Heart left ventricle (tissue), 16 donors: ENCODE measurements around the gene CD101. TPM values are rescaled to one million over a fixed set of nuclear protein-coding genes. Genes with fewer than 3 reads are reported as not detected.

Source experiments
- ATAC-seq, 4 donors: fragments of 200-7000 bp; cut with Tn5 transposase; one replicate each; pipeline ENCODE4 v1.9.1; 2020 to 2022; ENCODE audit warnings: moderate library complexity in 4 of 4, mild to moderate bottlenecking in 3 of 4, moderate number of reproducible peaks in 1 of 4
- DNase-seq, 5 donors: peaks; one replicate each; pipeline ENCODE4 v3.0.0-alpha.2; 2020
- H3K27ac ChIP-seq, 12 donors: fragments of 200-600 bp; sonication (generic) in 4 of 12; one replicate each; pipeline versions ENCODE4 v1.5.0 to v1.8.0; 2016 to 2022; ENCODE audit warnings: mild to moderate bottlenecking in 2 of 12
- H3K27me3 ChIP-seq, 9 donors: fragments of 200-600 bp; sonication (generic) in 2 of 9; one replicate each; pipeline versions ENCODE4 v1.5.1 to v1.8.0; 2016 to 2022; ENCODE audit warnings: mild to moderate bottlenecking in 3 of 9
- H3K36me3 ChIP-seq, 9 donors: fragments of 200-600 bp; sonication (generic) in 2 of 9; one replicate each; pipeline versions ENCODE4 v1.5.0 to v1.8.0; 2018 to 2022; ENCODE audit warnings: mild to moderate bottlenecking in 2 of 9
- H3K4me1 ChIP-seq, 12 donors: fragments of 200-600 bp; sonication (generic) in 4 of 12; one replicate each; pipeline versions ENCODE4 v1.5.0 to v1.8.0; 2016 to 2022; ENCODE audit warnings: mild to moderate bottlenecking in 3 of 12
- H3K4me3 ChIP-seq, 12 donors: fragments of 200-600 bp; sonication (generic) in 4 of 12; one replicate each; pipeline versions ENCODE4 v1.5.0 to v1.8.0; 2017 to 2022; ENCODE audit warnings: mild to moderate bottlenecking in 9 of 12, moderate library complexity in 4 of 12
- H3K9me3 ChIP-seq, 12 donors: fragments of 200-600 bp; sonication (generic) in 4 of 12; one replicate each; pipeline versions ENCODE4 v1.5.0 to v1.8.0; 2016 to 2022; ENCODE audit warnings: mild to moderate bottlenecking in 1 of 12
- CTCF ChIP-seq, 12 donors: fragments of 200-600 bp; sonication (generic) in 4 of 12; IDR thresholded peaks; one replicate each; pipeline versions ENCODE4 v1.5.0 to v1.8.0; 2018 to 2022; ENCODE audit warnings: antibody characterized with exemption in 12 of 12, mild to moderate bottlenecking in 5 of 12
- POLR2A ChIP-seq, 2 donors: fragments of 450-650 bp; IDR thresholded peaks; one replicate each; pipeline ENCODE4 v1.6.1; 2017; ENCODE audit warnings: antibody characterized with exemption in 2 of 2, mild to moderate bottlenecking in 2 of 2, moderate library complexity in 2 of 2
- WGBS, 4 donors: extraction: QIAGEN DNeasy Blood & Tissue Kit in 2 of 4; methylation state at CpG; one replicate each; pipeline versions ENCODE4 v1.1.5 to v1.1.7; 2013 to 2018; 5-methylcytosine and 5-hydroxymethylcytosine counted together
- intact Hi-C, 10 donors: fragments of 100-400 bp; cut with DNase I; formaldehyde crosslinking; loops; one replicate each; pipeline versions ENCODE4 v1.11.1 to v1.14.2; 2022
- polyA plus RNA-seq, 2 donors: library from polyadenylated mRNA; stranded (reverse); fragments of 200-250 nt; gene quantifications; one replicate each; pipeline ENCODE4 v1.2.3, GENCODE V29; 2013
- total RNA-seq, 9 donors: library from RNA; depleted of rRNA in 2 of 9; stranded (reverse); fragments of >200 nt in 2 of 9; fragmentation: NEBNext Ultra II Directional in 3 of 9; extraction: Animal tissue kit (Norgen Biotek cat#: 25700) in 3 of 9; gene quantifications; one replicate each; pipeline versions ENCODE4 v1.1.0 to v1.2.4, GENCODE V29; 2016 to 2023
- donor health status: ischemic (EF 13 %, LVEDD 7.1; RV severe dilation, severe dysfunction).
- donor health status: healthy with polysubstance abuse.
- donor health status: DM: no; HTN: yes; CAD: no.
- donor health status: DM: no; HTN: no; CAD: no.
- donor health status: ischemic (EF 25% LVEDD 6.9; RV normal size, moderate dysfunction).
- donor health status: ischemic (EF 25% LVEDD 5.7; RV mildly dilated, moderate dysfunction).
- donor health status: healthy.
- donor health status: DM: yes; HTN: yes; CAD: no.
- donor health status: ischemic (EF 35%, LVEDD 5.7; RV mildly dilated, moderate dysfunction).
- donor health status: nonischemic (EF 11% LVEDD 7.7; RV severe dilation, severe dysfunction).
- donor health status: DM: yes; HTN: yes; CAD: no.
- donor health status: PGD.
- donor health status: ischemic (EF 29% LVEDD 5.4; RV normal size, mild dysfunction).
- donor health status: nonischemic (EF 23%, LVEDD 6.1; RV moderate dilation, normal function).

The CD101 gene
- total and polyA plus RNA-seq, 11 donors = 0.38 to 2.5 (median 0.87) TPM

- Histone ChIP-seq H3K4me1 (peaks cover 0 to 2% (median 0%) of the 10 kb centered on the region in 12 donors), H3K36me3 (no peaks in the 10 kb centered on the region), H3K27ac (no peak overlapping the region), H3K27me3 (no peaks in the 10 kb centered on the region), H3K4me3 (no peak overlapping the region), H3K9me3 (no peaks in the 10 kb centered on the region)
- ATAC-seq (no peak), DNase-seq (no peak)
- intact Hi-C loops = loop anchor here in 2 of 10 donors (10.0 kb wide), 2 partner anchors 53 to 173 kb away; no protein-coding TSS in a partner anchor
- WGBS, 4 donors = 57 to 72% (median 64%) methylated on average over 6 of the region's 6 CpGs
- no peak for TF ChIP-seq POLR2A (IDR thresholded peaks at IDR 0.05)
- no peak for TF ChIP-seq CTCF (IDR thresholded peaks at IDR 0.05)
Observed at GRCh38 chr1:117038236-117038635, 36.7 kb downstream of the CD101 start.

GRCh38 chr1:117044217-117044616, 42.7 kb downstream of the CD101 start:
- DNase-seq (no peak), ATAC-seq (no peak)
- no peak overlapping the region for H3K4me3 ChIP-seq
- WGBS, 4 donors = 91 to 97% (median 94%) methylated on average over 1 of the region's 1 CpG
- H3K36me3 ChIP-seq = no peaks in the 10 kb centered on the region
- H3K9me3 ChIP-seq = peaks cover 0 to 6% (median 0%) of the 10 kb centered on the region in 12 donors
- H3K27me3 ChIP-seq = no peaks in the 10 kb centered on the region
- intact Hi-C loops = no loop called here
- no peak overlapping the region for H3K27ac ChIP-seq
- no peak for TF ChIP-seq POLR2A (IDR thresholded peaks at IDR 0.05)
- no peak for TF ChIP-seq CTCF (IDR thresholded peaks at IDR 0.05)
- H3K4me1 ChIP-seq = peaks cover 0 to 13% (median 0%) of the 10 kb centered on the region in 12 donors

- Histone ChIP-seq H3K36me3 (no peaks in the 10 kb centered on the region), H3K4me1 (peaks cover 0 to 21% (median 0%) of the 10 kb centered on the region in 12 donors), H3K9me3 (peaks cover 0 to 6% (median 0%) of the 10 kb centered on the region in 12 donors), H3K4me3 (no peak overlapping the region), H3K27ac (no peak overlapping the region), H3K27me3 (no peaks in the 10 kb centered on the region)
- DNase-seq (no peak), ATAC-seq (peak in 1 of 4 donors; percentile 54)
- 48 to 69% (median 62%) methylated on average over 2 of the region's 2 CpGs for WGBS, 4 donors
- intact Hi-C loops = no loop called here
- TF ChIP-seq POLR2A (IDR thresholded peaks at IDR 0.05) (no peak), CTCF (IDR thresholded peaks at IDR 0.05) (no peak)
Observed at GRCh38 chr1:117045644-117046043, 44.1 kb downstream of the CD101 start.

- 87 to 95% (median 91%) methylated on average over 4 of the region's 4 CpGs for WGBS, 4 donors
- H3K4me1 ChIP-seq = peaks cover 0 to 32% (median 0%) of the 10 kb centered on the region in 12 donors
- H3K27ac ChIP-seq = no peak overlapping the region
- H3K4me3 ChIP-seq = no peak overlapping the region
- H3K9me3 ChIP-seq = peaks cover 0 to 6% (median 0%) of the 10 kb centered on the region in 12 donors
- DNase-seq = no peak
- intact Hi-C loops = no loop called here
- H3K27me3 ChIP-seq = no peaks in the 10 kb centered on the region
- TF ChIP-seq CTCF (IDR thresholded peaks at IDR 0.05) (no peak), POLR2A (IDR thresholded peaks at IDR 0.05) (no peak)
- no peaks in the 10 kb centered on the region for H3K36me3 ChIP-seq
- ATAC-seq = no peak
Observed at GRCh38 chr1:117046781-117047180, 45.2 kb downstream of the CD101 start.
